HEK293T (cell line): ENCODE data around the gene KLHL6.

Experiments used
- BHLHE40 ChIP-seq: fragments of 450-650 bp; IDR thresholded peaks from 2 replicates; pipeline ENCODE4 v1.6.1; 2016; ENCODE audit warnings: mild to moderate bottlenecking, moderate library complexity, borderline replicate concordance
- CTBP1 ChIP-seq: fragments of 450-650 bp; IDR thresholded peaks from 2 replicates; pipeline ENCODE4 v1.6.1; 2016; ENCODE audit warnings: borderline replicate concordance
- ELF4 ChIP-seq: fragments of 450-650 bp; IDR thresholded peaks from 2 replicates; pipeline ENCODE4 v1.6.1; 2017; ENCODE audit warnings: antibody characterized with exemption
- FOXK2 ChIP-seq: fragments of 450-650 bp; IDR thresholded peaks from 2 replicates; pipeline ENCODE4 v1.6.1; 2016; ENCODE audit warnings: mild to moderate bottlenecking
- FOXM1 ChIP-seq: fragments of 450-650 bp; IDR thresholded peaks from 2 replicates; pipeline ENCODE4 v1.6.1; 2017; ENCODE audit warnings: mild to moderate bottlenecking, borderline replicate concordance
- HDGF ChIP-seq: fragments of 450-650 bp; IDR thresholded peaks from 2 replicates; pipeline ENCODE4 v1.6.1; 2017; ENCODE audit warnings: antibody characterized with exemption, borderline replicate concordance
- L3MBTL2 ChIP-seq: fragments of 450-650 bp; conservative IDR thresholded peaks from 2 replicates; pipeline ENCODE4 v1.6.1; 2016; ENCODE audit warnings: mild to moderate bottlenecking
- LEF1 ChIP-seq: fragments of 450-650 bp; IDR thresholded peaks from 2 replicates; pipeline ENCODE4 v1.6.1; 2017; ENCODE audit warnings: mild to moderate bottlenecking, borderline replicate concordance
- NFRKB ChIP-seq: fragments of 450-650 bp; IDR thresholded peaks from 2 replicates; pipeline ENCODE4 v1.6.1; 2016; ENCODE audit warnings: mild to moderate bottlenecking, moderate library complexity
- SP1 ChIP-seq: fragments of 450-650 bp; IDR thresholded peaks from 2 replicates; pipeline ENCODE4 v1.6.1; 2017
- SUZ12 ChIP-seq: fragments of 450-650 bp; IDR thresholded peaks from 2 replicates; pipeline ENCODE4 v1.6.1; 2016; ENCODE audit warnings: mild to moderate bottlenecking
- TARDBP ChIP-seq: fragments of 450-650 bp; IDR thresholded peaks from 2 replicates; pipeline ENCODE4 v1.6.1; 2016
- ZNF384 ChIP-seq: fragments of 450-650 bp; IDR thresholded peaks from 2 replicates; pipeline ENCODE4 v1.6.1; 2016

GRCh38 chr3:183506674-183507320, 48.7 kb downstream of the KLHL6 start:
- TF ChIP-seq FOXK2 (no peak), SP1 (no peak), LEF1 (no peak), FOXM1 (no peak), BHLHE40 (no peak), SUZ12 (no peak), CTBP1 (no peak), L3MBTL2 (no peak), ZNF384 (no peak), HDGF (no peak), ELF4 (no peak), NFRKB (no peak), TARDBP (no peak)
